NCI-H2196 treated with DMSO at 0.1 percent for 48 hours (cell line): ENCODE results near the gene CCDC141.

Experiments
- DNase-seq: peaks from one replicate; lab custom pipeline; 2025; ENCODE audit not compliant: unreplicated experiment; lab: John Stamatoyannopoulos, UW

The CCDC141 gene

GRCh38 chr2:178829981-178830380 is 220.0 kb downstream of the CCDC141 start:
- DNase-seq, result no peak

- no peak for DNase-seq
Measured at GRCh38 chr2:178829299-178829960, 220.5 kb downstream of the CCDC141 start.

- DNase-seq, result no peak
Measured at GRCh38 chr2:178828486-178828881, 221.5 kb downstream of the CCDC141 start.

- no peak for DNase-seq
Measured at GRCh38 chr2:178827739-178828485, 222.0 kb downstream of the CCDC141 start.

GRCh38 chr2:178827111-178827510 is 222.8 kb downstream of the CCDC141 start:
- no peak for DNase-seq

GRCh38 chr2:178825183-178825582 is 224.8 kb downstream of the CCDC141 start:
- no peak for DNase-seq

GRCh38 chr2:178824181-178824580 is 225.8 kb downstream of the CCDC141 start:
- DNase-seq, result no peak

- no peak for DNase-seq
Measured at GRCh38 chr2:178819992-178820391, 229.9 kb downstream of the CCDC141 start.

- DNase-seq, result no peak
Measured at GRCh38 chr2:178819147-178819875, 230.6 kb downstream of the CCDC141 start.

- no peak for DNase-seq
Measured at GRCh38 chr2:178811901-178812300, 238.0 kb downstream of the CCDC141 start.

GRCh38 chr2:178811045-178811444 is 238.9 kb downstream of the CCDC141 start:
- DNase-seq, result no peak

GRCh38 chr2:178810422-178810821 is 239.5 kb downstream of the CCDC141 start:
- no peak for DNase-seq

GRCh38 chr2:178807227-178808008 is 242.5 kb downstream of the CCDC141 start, which contains the start of gene TTN:
TSS of gene TTN (minus strand) at chr2:178807423. CDS start at chr2:178804642, 2,781 bp downstream.
- no peak for DNase-seq

GRCh38 chr2:178806543-178806942 is 243.4 kb downstream of the CCDC141 start:
- no peak for DNase-seq

- DNase-seq, result no peak
Measured at GRCh38 chr2:178805457-178805856, 244.5 kb downstream of the CCDC141 start.

GRCh38 chr2:178804791-178805190 is 245.1 kb downstream of the CCDC141 start:
- DNase-seq, result no peak

GRCh38 chr2:178800510-178800909 is 249.4 kb downstream of the CCDC141 start:
- DNase-seq, result no peak

- DNase-seq, result no peak
Measured at GRCh38 chr2:178799305-178799704, 250.6 kb downstream of the CCDC141 start.

- no peak for DNase-seq
Measured at GRCh38 chr2:178796079-178796677, 253.8 kb downstream of the CCDC141 start.

GRCh38 chr2:178787934-178788333 is 262.0 kb downstream of the CCDC141 start:
- no peak for DNase-seq

- DNase-seq, result no peak
Measured at GRCh38 chr2:178787155-178787554, 262.8 kb downstream of the CCDC141 start.
